Mesothelial cell of epicardium (in vitro differentiated cells): ENCODE measurements around the gene FMR1NB. TPM values are rescaled to one million over a fixed set of nuclear protein-coding genes. Genes with fewer than 3 reads are reported as not detected.

Source experiments
- DNase-seq, 2 experiments: peaks; one replicate each; pipeline ENCODE4 v3.0.0; 2021; ENCODE audit warnings: low spot score in 2 of 2; ENCODE audit not compliant: unreplicated experiment in 2 of 2
- H3K27ac Mint-ChIP-seq: 2 replicates; pipeline ENCODE4 v1.8.0; 2021; ENCODE audit warnings: mixed read lengths
- H3K27me3 Mint-ChIP-seq: 2 replicates; pipeline ENCODE4 v1.8.0; 2021; ENCODE audit warnings: low read depth, mixed read lengths
- H3K36me3 Mint-ChIP-seq: 2 replicates; pipeline ENCODE4 v1.8.0; 2021; ENCODE audit warnings: mixed read lengths
- H3K4me1 Mint-ChIP-seq: 2 replicates; pipeline ENCODE4 v1.8.0; 2021; ENCODE audit warnings: mixed read lengths
- H3K4me3 Mint-ChIP-seq: 2 replicates; pipeline ENCODE4 v1.8.0; 2021; ENCODE audit warnings: mild to moderate bottlenecking, moderate library complexity, mixed read lengths
- H3K9me3 Mint-ChIP-seq: 2 replicates; pipeline ENCODE4 v1.8.0; 2021; ENCODE audit warnings: mixed read lengths
- CTCF ChIP-seq: fragments of 200-600 bp; sonication (generic); IDR thresholded peaks from one replicate; pipeline ENCODE4 v1.5.0; 2021; ENCODE audit warnings: antibody characterized with exemption; ENCODE audit not compliant: unreplicated experiment
- total RNA-seq: library from RNA; stranded (reverse); gene quantifications from 3 replicates; pipeline ENCODE4 v1.2.1, GENCODE V29; 2021

Gene FMR1NB
- total RNA-seq, 1 donor from 2014 or later = not detected

GRCh38 chrX:148069759-148070503, 88.8 kb downstream of the FMR1NB start:
- DNase-seq = no peak
- H3K9me3 Mint-ChIP-seq = peaks cover 50% of the 10 kb centered on the region
- no peak for TF ChIP-seq CTCF
- H3K27ac Mint-ChIP-seq = no peak overlapping the region
- H3K27me3 Mint-ChIP-seq = no peaks in the 10 kb centered on the region
- H3K4me3 Mint-ChIP-seq = no peak overlapping the region
- H3K36me3 Mint-ChIP-seq = no peaks in the 10 kb centered on the region
- H3K4me1 Mint-ChIP-seq = no peaks in the 10 kb centered on the region

DNA sequence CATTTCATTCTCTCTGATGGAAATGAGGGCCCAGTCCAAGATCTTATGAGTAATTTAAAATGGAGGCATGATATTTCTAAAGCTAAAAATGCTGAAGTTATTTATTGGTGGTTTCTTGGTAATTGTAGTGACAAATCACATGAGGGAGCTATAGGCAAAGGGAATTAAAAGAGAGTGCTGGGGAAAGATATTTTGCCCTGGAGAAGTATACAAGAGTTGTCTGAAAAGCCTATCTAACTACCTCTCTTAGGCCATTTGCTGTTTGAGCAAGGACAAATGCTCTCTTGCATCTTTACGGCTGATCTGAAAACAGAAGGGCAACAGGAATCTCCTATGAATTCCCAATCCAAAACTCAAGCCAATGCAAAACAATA, 89.4 kb downstream of the FMR1NB start:
- TF ChIP-seq CTCF = no peak
- Mint-ChIP-seq H3K27me3 (no peaks in the 10 kb centered on the region), H3K36me3 (no peaks in the 10 kb centered on the region), H3K27ac (no peak overlapping the region), H3K9me3 (peaks cover 45% of the 10 kb centered on the region), H3K4me1 (no peaks in the 10 kb centered on the region), H3K4me3 (no peak overlapping the region)
- DNase-seq = no peak

Other genes starting within 250 kb of the FMR1NB start
- 107 to 108 TPM (median 108 TPM) in 3 replicates for gene FMR1, start 69.4 kb upstream of the FMR1NB start, total RNA-seq